Measurements from ENCODE around the gene GRIK2.

Gene GRIK2

DNA sequence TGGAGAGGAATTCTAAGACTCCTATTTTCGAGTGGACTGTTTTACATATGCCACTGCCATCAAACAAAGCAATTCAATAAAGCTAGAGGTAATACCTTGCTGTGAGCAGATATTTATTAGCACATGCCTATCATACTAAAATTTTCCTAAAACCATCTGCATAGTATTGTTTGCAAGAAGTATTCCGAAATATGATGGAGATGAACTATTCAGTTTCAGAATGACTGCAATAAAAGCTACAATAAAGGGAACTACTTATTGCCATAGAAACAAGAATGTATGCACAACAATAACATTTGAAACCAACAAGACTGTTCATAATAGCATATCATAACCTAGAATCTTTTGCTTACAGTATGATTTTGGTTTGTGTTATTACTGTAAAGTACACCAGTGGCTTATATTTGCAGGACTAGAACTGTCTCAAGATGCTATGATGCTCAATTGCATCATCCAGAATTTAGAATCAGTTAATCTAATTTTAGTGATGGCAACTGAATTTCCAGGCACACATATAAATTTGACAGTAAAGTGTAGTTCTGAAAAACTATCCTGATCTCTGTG lies 144.3 kb downstream of the GRIK2 start:
- no peak for DNase-seq (ENCODE audit: low read depth in 4 of 4, low spot score in 1 of 4)

DNA sequence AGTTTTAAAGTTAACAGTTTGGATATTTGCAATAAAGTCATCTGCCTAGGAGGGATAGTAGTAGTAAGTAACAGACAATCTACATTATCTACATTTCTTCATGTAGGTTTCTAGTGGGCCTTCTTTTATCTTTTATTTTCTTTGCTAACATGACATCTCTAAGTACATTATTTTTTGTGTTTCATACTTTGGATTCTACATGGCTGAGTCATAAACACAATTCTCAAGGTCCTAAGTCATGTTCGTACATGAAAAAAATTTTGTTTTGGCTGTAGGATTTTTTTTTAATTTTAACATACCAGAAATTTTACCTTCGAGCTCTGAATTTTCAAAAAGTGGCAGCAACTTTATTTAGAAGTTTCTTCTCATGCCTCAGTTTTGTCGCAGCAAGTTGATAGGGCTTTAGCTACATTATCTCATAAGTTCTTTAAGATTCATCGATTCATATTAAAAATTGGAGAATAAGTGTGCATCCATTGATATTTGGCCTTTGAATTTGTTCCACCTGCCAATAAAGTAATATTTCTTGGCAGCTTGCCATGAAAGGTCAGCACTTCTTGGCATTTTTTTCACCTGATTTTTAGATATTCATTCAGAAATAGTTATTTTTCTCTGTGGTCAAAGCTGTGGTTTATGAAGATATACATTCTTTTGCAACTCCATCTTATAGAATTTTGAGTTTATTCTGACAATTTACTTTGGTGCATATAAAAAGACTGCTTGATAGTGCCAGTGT lies 146.2 kb downstream of the GRIK2 start:
- no peak for DNase-seq (ENCODE audit: low read depth in 4 of 4, low spot score in 1 of 4)

DNA sequence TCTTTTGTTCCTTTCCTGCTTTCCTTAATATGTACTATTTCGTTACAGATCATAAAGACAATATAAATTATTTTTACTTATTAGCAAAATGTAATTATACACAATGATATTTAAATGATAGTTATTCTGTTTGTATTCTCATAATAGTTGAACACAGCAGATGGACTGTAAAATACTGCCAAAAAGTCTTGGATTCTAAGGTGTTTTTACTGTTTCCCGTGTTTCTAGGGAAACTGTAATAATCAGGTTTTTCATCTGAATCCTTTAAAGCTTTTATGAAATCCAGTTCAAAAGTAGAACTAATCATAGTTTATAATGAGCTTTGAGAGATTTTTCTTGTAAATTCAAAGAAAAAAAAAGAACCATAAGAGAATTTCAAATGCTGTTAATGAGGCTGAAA lies 148.4 kb downstream of the GRIK2 start:
- DNase-seq (ENCODE audit: low read depth in 4 of 4, low spot score in 1 of 4) = no peak

DNA sequence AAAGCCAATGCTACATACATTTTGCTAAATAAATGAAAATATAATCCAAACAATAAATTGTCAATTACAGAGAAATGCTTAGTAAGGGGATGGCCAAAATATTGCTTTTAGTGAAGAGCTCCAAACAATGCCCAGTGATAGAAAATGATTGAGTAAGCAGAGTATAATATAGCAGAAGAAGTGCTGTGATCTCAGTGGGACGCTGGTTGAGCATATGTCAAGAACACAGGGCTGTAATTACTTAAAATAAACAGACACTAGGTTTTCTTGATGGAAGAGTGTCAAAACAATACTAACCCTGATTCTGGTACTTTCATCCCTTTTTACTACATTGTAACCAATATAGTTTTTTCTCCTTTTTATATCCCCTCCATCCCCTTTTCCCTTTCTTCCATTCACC lies 150.3 kb downstream of the GRIK2 start:
- no peak for DNase-seq (ENCODE audit: low read depth in 4 of 4, low spot score in 1 of 4)

DNA sequence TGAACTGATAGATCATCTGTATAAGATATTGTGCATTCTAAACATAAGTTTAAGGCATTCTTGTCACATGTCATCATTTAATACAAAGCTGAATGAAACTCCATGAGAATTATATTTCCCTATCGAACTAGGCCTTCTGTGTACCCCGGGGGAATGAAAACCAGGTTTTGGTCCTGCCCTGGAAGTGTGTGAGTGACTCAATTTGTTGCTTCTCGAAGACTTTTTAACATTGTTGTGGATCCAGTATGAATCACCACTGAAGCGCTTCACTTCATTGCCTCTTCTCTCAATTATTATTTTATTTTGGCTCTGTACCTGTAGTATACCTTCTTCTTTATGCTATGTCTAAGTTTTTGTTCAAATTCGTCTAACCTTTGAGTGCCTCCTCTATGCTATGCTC lies 150.8 kb downstream of the GRIK2 start:
- no peak for DNase-seq (ENCODE audit: low read depth in 4 of 4, low spot score in 1 of 4)

- DNase-seq (ENCODE audit: low read depth in 4 of 4, low spot score in 1 of 4) = no peak
Measured at GRCh38 chr6:101545191-101545590, 151.7 kb downstream of the GRIK2 start.

GRCh38 chr6:101550451-101550850 lies 156.9 kb downstream of the GRIK2 start:
- DNase-seq (ENCODE audit: low read depth in 4 of 4, low spot score in 1 of 4) = no peak

DNA sequence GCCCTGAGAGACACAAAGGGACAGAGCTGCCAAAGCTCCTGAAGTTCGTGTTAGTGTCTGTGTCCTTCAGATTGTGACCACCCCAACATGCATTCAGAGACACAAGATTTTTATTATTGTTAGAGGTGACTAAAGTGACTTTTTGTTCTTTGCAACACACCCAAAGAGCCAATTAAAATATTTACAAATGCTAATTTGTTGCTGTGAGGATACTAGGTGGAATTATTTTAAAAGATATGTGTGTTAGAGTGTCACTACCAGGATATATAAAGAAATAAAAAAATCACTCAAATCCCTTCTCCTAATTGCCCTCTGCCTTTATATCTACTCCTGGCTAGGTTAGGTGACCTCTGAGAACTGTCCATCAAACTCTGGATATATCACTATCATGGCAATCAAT lies 160.7 kb downstream of the GRIK2 start:
- no peak for DNase-seq (ENCODE audit: low read depth in 4 of 4, low spot score in 1 of 4)

GRCh38 chr6:101558712-101559111 lies 165.2 kb downstream of the GRIK2 start:
- DNase-seq (ENCODE audit: low read depth in 4 of 4, low spot score in 1 of 4) = no peak

DNA sequence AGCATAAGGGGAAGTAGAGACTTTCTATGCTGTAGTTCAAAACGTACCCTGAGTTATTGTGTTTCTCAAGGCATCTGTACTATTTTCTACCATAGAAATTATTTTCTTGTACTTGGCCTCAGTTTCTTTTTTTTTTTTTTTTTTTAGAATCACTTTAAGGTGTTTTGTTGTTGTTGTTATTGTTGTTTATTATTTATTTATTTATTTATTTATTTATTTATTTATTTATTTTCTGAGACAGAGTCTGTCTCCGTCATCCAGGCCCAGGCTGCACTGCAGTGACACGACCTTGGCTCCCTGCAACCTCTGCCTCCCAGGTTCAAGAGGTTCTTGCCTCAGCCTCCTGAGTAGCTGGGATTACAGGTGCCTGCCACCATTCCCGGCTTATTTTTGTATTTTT lies 179.1 kb downstream of the GRIK2 start:
- no peak for DNase-seq (ENCODE audit: low read depth in 4 of 4, low spot score in 1 of 4)

DNA sequence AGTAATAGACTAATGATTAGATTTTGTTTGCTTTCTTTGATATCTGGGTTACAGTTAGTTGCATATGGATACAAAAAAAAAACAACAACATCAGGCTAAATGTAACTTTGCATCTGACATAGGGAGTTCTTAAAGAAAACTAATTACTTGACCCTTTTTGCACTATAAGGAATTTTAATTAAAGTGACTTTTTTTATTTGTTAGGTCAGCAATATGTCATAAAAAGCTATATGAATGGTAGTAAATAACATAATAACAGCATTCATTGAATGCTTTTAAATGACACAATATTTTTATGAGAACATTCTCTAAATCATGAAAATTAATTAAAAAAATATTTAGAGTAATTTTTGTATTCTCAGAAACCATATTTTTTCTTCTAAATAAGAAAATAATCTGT lies 183.6 kb downstream of the GRIK2 start:
- no peak for DNase-seq (ENCODE audit: low read depth in 4 of 4, low spot score in 1 of 4)

DNA sequence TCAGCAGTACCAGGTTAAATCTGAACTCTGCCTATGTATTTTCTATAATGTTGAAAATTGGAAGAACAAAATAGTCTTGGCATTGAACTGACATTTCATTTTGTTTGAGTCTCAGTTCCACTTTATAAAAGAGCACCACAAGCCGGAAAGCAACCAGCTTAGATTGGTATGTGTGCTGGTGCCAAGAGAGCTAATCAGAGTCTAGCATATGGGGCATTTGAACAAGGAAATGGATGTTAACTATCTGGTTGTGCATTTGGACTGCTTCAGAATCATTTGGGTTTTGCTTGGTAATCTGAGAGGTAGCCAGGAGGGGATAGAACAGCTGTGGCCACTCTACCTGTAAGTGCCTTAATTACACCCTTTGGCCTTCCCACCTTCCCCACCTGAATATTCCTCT lies 184.8 kb downstream of the GRIK2 start:
- no peak for DNase-seq (ENCODE audit: low read depth in 4 of 4, low spot score in 1 of 4)

- no peak for DNase-seq (ENCODE audit: low read depth in 4 of 4, low spot score in 1 of 4)
Measured at GRCh38 chr6:101582792-101583191, 189.3 kb downstream of the GRIK2 start.

DNA sequence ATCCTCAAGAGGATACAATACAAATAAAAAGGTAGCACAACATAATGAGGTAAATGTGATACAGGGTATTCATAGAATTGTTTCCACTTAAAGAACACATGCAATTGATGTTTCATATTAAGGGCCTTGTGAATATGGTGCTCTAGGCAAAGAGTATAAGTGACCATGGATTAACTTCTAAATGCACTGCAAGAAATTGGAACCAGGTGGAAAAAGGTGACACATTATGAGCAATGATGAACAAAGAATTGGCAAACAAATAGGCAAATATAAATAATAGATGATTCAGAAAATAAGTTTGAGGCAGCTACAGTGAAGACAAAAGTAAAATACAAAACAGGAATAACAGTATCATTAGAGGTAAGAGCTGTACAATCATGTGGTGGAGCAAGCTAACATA lies 192.0 kb downstream of the GRIK2 start:
- DNase-seq (ENCODE audit: low read depth in 4 of 4, low spot score in 1 of 4) = no peak

GRCh38 chr6:101588343-101588742 lies 194.8 kb downstream of the GRIK2 start:
- no peak for DNase-seq (ENCODE audit: low read depth in 4 of 4, low spot score in 1 of 4)

- no peak for DNase-seq (ENCODE audit: low read depth in 4 of 4, low spot score in 1 of 4)
Measured at GRCh38 chr6:101595276-101595675, 201.8 kb downstream of the GRIK2 start.

DNA sequence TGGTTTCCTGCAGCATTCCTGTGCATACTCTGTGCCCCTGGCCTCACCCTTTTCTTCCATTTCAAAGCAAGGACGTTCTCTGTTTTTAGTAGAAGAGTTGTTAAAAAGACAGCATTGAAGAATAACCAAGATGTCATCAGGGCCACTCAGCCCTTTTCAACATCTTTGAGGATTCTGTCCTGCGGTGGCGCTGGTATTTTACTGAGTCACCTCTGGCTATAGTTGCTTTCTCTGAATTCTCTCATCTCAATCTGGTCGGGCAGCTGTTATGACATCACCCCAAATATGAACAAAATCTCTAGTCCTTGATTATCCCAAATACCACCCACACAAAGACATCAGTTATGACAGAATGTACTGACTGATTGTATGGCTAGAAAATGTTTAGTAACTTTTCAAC lies 204.2 kb downstream of the GRIK2 start:
- DNase-seq (ENCODE audit: low read depth in 4 of 4, low spot score in 1 of 4) = no peak

DNA sequence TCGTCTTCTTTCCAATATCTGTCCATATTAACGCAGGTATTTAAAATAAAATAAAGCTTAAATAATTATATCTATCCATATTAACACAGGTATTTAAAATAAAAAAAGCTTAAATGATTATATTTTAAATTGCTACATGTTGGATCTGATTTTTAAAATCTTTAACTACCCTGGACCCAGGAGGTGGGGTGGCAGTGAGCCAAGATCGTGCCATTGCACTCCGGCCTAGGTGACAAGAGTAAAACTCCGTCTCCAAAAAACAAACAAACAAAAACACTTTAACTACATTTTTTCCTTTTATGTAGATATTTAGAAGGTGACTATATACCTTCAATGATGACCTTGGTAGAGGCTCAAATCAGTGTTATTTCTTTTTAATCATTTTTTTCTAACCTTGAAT lies 211.9 kb downstream of the GRIK2 start:
- DNase-seq (ENCODE audit: low read depth in 4 of 4, low spot score in 1 of 4) = no peak

- no peak for DNase-seq (ENCODE audit: low read depth in 4 of 4, low spot score in 1 of 4)
Measured at GRCh38 chr6:101605874-101606273, 212.4 kb downstream of the GRIK2 start.

DNA sequence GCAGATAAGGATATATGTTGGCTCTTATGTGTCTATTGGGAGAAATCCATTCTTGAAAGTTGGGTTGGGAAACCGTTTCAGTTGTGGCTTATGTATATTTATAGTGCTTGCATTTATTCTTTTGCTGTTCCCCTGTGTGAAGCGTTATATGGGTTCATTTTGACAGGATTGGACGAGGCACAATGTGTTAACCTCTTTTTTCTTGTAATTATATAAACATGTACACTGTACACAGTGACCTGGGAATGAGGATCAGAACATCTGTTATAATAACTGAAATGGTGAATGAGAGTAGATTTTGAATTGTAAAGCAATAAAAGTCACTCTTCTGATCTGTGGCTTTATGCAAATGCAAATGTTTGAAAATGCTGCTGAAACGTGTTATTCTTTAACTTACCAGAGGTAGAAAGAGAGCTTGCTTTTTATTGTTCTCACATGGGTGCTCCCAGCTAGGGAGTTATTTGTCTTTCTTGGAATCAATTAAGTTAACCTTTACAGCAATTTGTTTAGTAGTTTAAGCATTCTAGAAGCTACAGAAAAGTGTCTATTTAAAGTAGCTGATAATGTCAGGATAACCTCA lies 213.7 kb downstream of the GRIK2 start:
- no peak for DNase-seq (ENCODE audit: low read depth in 4 of 4, low spot score in 1 of 4)

DNA sequence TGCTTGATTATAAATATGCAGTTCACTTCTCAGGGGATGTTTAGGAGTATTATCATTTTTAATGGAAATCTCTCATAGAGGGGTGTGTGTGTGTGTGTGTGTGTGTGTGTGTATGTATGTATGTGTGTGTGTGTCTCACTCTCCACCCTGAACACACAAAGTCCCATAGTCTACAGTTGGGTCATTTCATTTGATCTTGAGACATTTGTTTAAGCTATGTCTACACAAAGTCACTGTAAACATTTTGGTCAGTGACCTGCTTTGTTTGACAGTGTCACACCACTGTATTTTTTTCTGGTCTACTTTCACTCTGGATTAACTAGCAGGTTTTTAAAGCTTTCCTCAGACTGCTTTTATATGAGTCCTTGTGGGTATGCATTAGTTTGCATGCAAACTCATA lies 215.2 kb downstream of the GRIK2 start:
- DNase-seq (ENCODE audit: low read depth in 4 of 4, low spot score in 1 of 4) = no peak

DNA sequence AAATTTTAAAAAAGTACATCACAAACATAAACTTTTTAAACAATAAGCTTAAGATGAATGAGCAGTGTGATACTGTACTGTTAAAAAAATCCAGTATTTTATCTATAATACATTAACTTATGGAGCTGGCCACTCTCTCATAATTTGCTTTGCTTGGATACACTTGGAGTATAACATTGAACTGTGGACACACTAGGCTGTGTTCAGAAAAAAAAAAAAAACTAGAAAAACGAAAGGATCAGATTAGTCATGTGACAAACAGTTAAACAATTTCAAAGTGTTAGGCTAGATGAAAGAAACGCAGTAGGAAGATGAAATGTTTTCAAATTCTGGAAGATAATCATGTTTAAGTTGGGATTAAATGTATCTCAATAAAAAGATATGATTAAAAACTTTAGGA lies 220.0 kb downstream of the GRIK2 start:
- DNase-seq (ENCODE audit: low read depth in 4 of 4, low spot score in 1 of 4) = no peak

DNA sequence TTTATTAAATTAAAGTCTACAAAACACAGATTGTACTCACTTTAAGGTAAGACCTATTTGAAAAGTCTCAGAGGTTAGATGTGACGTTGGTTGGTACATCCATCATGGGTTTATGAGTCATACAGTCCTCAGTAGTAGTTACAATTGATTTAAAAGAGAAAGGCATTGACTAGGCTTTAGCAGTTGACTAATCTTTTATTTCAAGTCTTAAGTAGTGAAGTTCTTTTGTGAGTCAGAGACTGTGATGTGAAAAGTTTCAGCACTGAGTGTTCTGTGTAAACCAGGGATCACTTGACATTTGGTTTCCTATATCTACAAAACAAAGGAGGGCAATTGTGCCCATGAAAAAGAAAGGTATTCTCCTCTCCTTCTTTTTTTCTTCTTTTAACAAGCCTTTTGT lies 221.3 kb downstream of the GRIK2 start:
- DNase-seq (ENCODE audit: low read depth in 4 of 4, low spot score in 1 of 4) = no peak

Measured in stimulated activated CD4-positive, alpha-beta T cell treated with anti-CD3 and anti-CD28 coated beads, Interleukin-1b, Interleukin-23, amount 100 ng/mL, for 24 hours (primary cell).